AG09319 (cell line): ENCODE measurements around the gene HDGFL3.
"Not testable (repeated sequence)": the region's sequence is repeated elsewhere in the genome, so short reads cannot be mapped to it uniquely, and the experiment has no call there.

Experiments used
- DNase-seq: peaks from one replicate; pipeline ENCODE4 v3.0.0-alpha.2; 2010; ENCODE audit warnings: low read depth; ENCODE audit errors: extremely low read depth
- TF ChIP-seq, protein P1 (sequence below): IDR thresholded peaks from 2 replicates; pipeline ENCODE4 v1.5.1; 2011; ENCODE audit warnings: low read depth, mild to moderate bottlenecking, inconsistent platforms, low read length, moderate library complexity

The HDGFL3 gene

DNA sequence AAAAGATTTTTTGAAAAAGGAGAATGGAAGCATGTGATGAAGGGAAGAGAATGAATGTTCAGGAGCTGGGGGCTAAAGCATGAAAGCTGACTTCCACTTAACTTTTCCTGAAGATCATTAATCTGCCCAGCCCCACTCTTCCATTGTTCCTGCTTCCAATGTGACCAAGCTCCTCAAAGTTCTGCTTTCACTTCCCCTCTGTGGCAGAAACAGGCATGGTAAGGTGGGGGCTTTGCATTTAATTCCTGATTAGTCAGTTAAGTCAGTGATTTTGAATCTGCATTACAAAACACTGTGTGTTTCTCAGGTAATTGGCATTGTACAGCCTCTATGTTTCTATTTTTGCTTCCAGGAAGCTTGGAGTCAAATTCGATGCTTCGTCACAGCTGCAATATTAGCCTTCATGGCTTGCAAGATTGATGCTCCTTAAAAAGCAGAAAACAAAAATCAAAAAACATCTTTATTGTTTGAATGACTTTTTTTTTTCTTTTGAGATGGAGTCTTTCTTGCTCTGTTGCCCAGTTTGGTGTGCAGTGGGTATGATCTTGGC, 107.5 kb downstream of the HDGFL3 start:
- TF ChIP-seq, protein P1, sequence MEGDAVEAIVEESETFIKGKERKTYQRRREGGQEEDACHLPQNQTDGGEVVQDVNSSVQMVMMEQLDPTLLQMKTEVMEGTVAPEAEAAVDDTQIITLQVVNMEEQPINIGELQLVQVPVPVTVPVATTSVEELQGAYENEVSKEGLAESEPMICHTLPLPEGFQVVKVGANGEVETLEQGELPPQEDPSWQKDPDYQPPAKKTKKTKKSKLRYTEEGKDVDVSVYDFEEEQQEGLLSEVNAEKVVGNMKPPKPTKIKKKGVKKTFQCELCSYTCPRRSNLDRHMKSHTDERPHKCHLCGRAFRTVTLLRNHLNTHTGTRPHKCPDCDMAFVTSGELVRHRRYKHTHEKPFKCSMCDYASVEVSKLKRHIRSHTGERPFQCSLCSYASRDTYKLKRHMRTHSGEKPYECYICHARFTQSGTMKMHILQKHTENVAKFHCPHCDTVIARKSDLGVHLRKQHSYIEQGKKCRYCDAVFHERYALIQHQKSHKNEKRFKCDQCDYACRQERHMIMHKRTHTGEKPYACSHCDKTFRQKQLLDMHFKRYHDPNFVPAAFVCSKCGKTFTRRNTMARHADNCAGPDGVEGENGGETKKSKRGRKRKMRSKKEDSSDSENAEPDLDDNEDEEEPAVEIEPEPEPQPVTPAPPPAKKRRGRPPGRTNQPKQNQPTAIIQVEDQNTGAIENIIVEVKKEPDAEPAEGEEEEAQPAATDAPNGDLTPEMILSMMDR = no peak

DNA sequence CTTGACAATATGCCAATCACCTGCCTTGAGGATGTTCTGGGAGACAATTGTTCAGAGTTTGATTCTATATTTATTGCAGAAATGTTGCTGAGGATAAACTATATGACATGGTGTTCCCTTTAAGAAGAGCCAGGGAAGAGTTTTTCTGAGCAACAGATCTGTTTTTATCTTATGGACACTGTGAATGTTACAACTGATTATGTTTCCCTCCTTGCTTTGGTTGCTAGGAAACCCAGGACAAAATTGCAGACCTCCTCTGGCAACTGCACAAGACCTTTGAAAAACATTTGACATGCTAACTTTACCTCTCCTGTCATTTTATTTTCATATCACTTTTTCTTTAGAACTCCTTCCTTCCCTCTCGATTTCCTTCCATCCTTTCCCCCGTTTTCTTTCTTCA, 108.3 kb downstream of the HDGFL3 start:
- TF ChIP-seq, protein P1 = no peak
- no peak for DNase-seq

More for the DNA sequence above, 107.5 kb downstream of the HDGFL3 start:
- no peak for DNase-seq

DNA sequence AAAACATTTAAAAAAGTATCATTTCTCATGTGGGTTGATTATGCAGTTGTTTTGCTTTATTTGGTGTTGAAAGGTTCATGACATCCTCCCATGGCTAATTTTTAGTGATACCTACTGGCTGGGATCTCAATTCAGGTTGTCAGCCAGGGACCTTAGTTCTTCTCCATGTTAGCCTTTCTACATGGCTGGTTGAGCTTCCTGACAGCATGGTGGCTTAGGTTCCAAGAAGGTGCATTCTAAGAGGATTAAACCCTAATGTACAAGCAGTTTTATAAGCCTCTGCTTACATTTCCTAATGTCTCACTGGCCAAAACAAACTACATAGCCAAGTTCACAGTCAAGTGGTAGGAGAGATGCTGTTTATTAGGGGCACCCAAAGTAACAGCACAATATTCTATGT, 109.5 kb downstream of the HDGFL3 start:
- DNase-seq = no peak
- TF ChIP-seq, protein P1 = no peak

DNA sequence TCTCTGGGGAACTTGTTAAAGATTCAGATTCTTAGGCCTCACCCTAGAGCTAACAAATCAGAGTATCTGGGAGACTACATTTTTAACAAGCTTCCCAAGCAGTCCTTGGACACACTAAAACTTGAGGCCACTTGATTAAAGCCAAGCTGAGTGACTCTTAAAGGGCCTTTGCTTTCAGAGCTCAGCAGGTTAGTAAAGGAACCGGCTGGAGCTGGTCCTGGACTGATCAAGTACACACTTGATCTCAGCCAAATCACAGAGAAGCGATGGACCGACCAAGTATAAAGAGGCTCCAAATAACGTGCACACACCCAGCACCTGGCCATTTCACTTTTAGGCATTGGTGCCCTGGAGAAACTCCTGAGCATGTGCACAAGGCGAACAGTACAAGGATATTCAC, 113.0 kb downstream of the HDGFL3 start:
- TF ChIP-seq, protein P1 = no peak
- DNase-seq = no peak

DNA sequence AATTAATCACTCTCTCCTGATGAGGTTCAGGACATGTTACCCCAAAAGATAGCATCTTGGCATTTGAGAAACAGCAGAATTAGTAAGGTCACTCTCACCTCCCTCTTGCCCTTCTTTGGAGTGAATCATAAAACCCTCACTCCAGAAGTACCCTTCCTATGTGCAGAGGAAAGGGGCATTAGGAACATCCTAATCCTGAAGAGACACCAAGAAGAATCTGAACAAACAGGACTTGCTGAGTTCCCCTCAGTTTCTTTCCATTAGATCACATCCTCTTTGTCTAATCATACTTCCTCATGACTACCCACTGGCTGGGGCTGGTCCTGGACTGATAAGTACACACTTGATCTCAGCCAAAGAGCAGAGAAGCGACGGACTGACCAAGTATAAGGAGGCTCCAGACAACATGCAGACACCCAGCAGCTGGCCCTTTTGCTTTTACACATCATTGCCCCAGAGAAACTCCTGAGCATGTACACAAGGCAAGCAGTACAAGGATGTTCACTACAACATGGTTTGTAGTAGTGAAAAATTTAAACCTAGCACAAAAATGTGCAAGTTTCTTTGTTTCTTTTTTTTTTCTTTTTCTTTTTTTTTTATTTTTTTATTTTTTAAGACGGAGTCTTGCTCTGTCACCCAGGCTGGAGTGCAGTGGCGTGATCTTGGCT, 115.2 kb downstream of the HDGFL3 start:
- DNase-seq = no peak
- TF ChIP-seq, protein P1 = no peak

DNA sequence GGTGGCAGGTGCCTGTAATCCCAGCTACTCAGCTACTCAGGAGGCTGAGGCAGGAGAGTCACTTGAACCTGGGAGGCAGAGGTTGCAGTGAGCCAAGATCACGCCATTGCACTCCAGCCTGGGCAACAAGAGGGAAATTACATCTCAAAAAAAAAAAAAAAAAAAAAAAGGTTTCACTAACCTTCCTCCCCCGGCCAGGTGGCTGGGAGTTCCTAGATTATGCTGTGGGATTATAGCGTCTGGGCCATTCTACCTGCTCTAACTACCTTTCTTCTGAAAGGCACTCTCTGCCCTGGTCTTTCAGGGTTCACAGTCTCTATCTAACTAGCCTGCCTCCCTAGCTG, 115.7 kb downstream of the HDGFL3 start:
- not testable (repeated sequence) for DNase-seq

DNA sequence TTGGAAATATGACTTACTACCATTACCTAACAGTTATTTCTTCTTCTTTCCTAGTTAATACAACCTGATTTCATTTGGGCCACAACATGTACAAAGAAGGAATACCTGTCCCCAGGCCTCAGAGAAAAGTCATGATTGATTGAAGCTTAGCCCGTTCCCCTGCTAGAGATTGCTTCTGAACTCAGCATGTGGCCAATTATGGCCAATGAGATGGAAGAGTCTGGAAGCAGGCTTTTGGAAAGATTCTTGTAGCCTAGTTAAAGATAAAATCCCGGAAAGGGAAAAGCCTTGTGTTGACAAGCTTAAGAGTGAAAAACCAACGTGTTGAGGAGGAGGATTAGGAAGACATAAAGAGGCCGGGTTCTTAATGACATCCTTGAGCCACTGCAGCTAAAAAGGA, 117.2 kb downstream of the HDGFL3 start:
- TF ChIP-seq, protein P1 = no peak
- no peak for DNase-seq

DNA sequence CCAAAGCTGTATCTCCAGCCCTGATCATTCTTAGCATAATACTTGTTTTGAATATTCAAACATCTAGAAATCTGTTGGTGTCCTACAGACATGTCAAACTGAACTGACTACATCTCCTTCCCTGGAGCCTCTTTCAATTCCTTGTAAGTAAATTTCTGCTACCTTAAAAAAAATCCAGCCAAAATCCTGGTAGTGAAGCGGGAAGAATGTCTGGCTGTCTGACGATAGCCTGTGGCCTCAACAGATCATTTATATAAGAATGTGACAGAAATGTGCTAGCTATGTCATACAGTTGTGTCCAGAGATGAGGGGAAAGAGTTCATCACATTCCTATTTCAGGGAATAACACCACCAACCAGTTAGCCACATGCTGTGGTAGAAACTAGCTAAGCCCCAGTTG, 118.7 kb downstream of the HDGFL3 start:
- TF ChIP-seq, protein P1 = no peak
- no peak for DNase-seq
